ENCODE results near the gene GIMAP2. TPM values are rescaled to one million over a fixed set of nuclear protein-coding genes. Genes with fewer than 3 reads are reported as not detected.
A peak's percentile ranks its signal among the peaks of the same experiment; 100 is the strongest.

GIMAP2 gene
- total and polyA plus RNA-seq, 2 of the 13 experiments (the other 11 are each of a cell fraction or from before 2014, with no cell fraction given) = 0.49 to 1.4 TPM

GRCh38 chr7:150727381-150727780 lies 41.9 kb downstream of the GIMAP2 start (continued):
- TF ChIP-seq CREB1 (IDR thresholded peaks at IDR 0.05) = no peak
- 0 out of 2 replicates have a peak, but pooled peaks have one; percentile 31 for TF ChIP-seq CREB1 (CRISPR knock-in tag; IDR thresholded peaks at IDR 0.05)
- TF ChIP-seq ZNF101 (CRISPR knock-in tag; IDR thresholded peaks at IDR 0.05; ENCODE audit: borderline replicate concordance, low read depth) = no peak
- TF ChIP-seq ZNF484 (CRISPR knock-in tag; IDR thresholded peaks at IDR 0.05; ENCODE audit: borderline replicate concordance, low read depth) = no peak
- no peak for TF ChIP-seq GTF3A (CRISPR knock-in tag; conservative IDR thresholded peaks at IDR 0.05)
- no peak for TF ChIP-seq PHB2 (IDR thresholded peaks at IDR 0.05; ENCODE audit: partially characterized antibody)
- no peak for TF ChIP-seq FUBP1 (CRISPR knock-in tag; IDR thresholded peaks at IDR 0.05; ENCODE audit: borderline replicate concordance)
- TF ChIP-seq GABPA (IDR thresholded peaks at IDR 0.05; ENCODE audit: low read depth, low read length) = no peak
- no peak for TF ChIP-seq GABPA (CRISPR knock-in tag; IDR thresholded peaks at IDR 0.05; ENCODE audit: low read depth)
- 0 out of 2 replicates have a peak, but pooled peaks have one; percentile 13 for TF ChIP-seq SAP130 (CRISPR knock-in tag; IDR thresholded peaks at IDR 0.05; ENCODE audit: low read depth)
- TF ChIP-seq SOX13 (IDR thresholded peaks at IDR 0.05) = peak; percentile 75; the same call in 1 of the 2 replicates
- peak in 1 of 2 experiments; percentile 94; a peak in 2 of 4 replicates for TF ChIP-seq SOX13 (CRISPR knock-in tag; conservative IDR thresholded peaks at IDR 0.05 in 1 of 2, IDR thresholded peaks at IDR 0.05 in 1 of 2)
- TF ChIP-seq ZFAT (CRISPR knock-in tag; conservative IDR thresholded peaks at IDR 0.05) = no peak
- TF ChIP-seq ZNF615 (CRISPR knock-in tag; IDR thresholded peaks at IDR 0.05; ENCODE audit: borderline replicate concordance) = no peak
- TF ChIP-seq HNRNPL (IDR thresholded peaks at IDR 0.05; ENCODE audit: low read depth, low read length) = no peak
- TF ChIP-seq HDAC1 (CRISPR knock-in tag; IDR thresholded peaks at IDR 0.05) = peak; percentile 51; the same call in 1 of the 2 replicates
- no peak for TF ChIP-seq PTBP1 (IDR thresholded peaks at IDR 0.05; ENCODE audit: low read depth, low read length, poor library complexity, severe bottlenecking)
- peak; percentile 65 for TF ChIP-seq NR2F6 (IDR thresholded peaks at IDR 0.05)
- peak; percentile 83 for TF ChIP-seq NR2F6 (CRISPR knock-in tag; IDR thresholded peaks at IDR 0.05)
- no peak for TF ChIP-seq KAT2B (IDR thresholded peaks at IDR 0.05; ENCODE audit: borderline replicate concordance, low read depth, low read length)
- TF ChIP-seq SMAD3 (CRISPR knock-in tag; IDR thresholded peaks at IDR 0.05) = 0 out of 2 replicates have a peak, but pooled peaks have one; percentile 56
- peak in 1 of 2 experiments; percentile 90; a peak in 2 of 4 replicates for TF ChIP-seq ATF4 (CRISPR knock-in tag; IDR thresholded peaks at IDR 0.05)
- TF ChIP-seq ZNF207 (IDR thresholded peaks at IDR 0.05; ENCODE audit: borderline replicate concordance) = no peak
- no peak for TF ChIP-seq KLF13 (CRISPR knock-in tag; IDR thresholded peaks at IDR 0.05)
- no peak for TF ChIP-seq MLLT10 (CRISPR knock-in tag; IDR thresholded peaks at IDR 0.05)
- no peak for TF ChIP-seq GMEB2 (CRISPR knock-in tag; IDR thresholded peaks at IDR 0.05; ENCODE audit: low read depth)
- no peak for TF ChIP-seq TRIM22 (IDR thresholded peaks at IDR 0.05)
- no peak for TF ChIP-seq RFX1 (IDR thresholded peaks at IDR 0.05)
- no peak for TF ChIP-seq SRSF4 (IDR thresholded peaks at IDR 0.05; ENCODE audit: low read depth, low read length, poor library complexity, severe bottlenecking)
